ENCODE results near the gene TMEM63C.

TMEM63C gene

DNA sequence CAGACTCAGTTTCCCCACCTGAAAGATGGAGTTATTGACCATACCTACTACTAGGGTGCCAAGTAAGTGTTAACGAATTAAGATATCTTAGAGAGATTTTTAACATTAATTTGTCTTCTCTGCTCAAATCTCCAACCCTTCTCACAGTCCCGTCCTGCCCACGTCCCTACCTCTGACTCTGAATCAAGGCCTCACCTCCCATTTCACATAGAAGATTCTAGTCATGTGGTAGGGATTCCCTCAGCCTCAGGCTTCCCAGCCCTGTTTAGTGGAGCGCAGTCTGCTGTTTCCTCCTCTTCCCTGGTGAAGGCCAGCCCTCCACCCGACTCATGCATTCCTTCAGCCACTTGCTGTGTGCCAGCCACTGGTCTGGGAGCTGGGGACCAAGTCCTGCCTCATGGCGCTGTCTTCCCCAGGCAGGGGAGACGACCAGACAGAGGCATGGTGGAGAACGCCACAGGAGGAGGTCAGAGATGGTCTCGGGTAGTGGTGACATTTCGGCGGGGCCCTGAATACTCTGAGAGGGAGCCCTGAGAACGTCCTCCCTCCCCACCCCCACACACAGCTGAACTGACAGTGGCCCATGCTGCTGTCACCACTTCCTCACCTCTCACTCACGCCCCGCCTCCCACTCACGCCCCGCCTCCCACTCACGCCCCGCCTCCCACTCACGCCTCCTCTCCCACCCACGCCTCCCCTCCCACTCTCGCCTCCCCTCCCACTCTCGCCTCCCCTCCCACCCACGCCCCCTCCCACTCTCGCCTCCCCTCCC, 38.8 kb downstream of the TMEM63C start:
- H3K27me3 ChIP-seq: no peaks in the 10 kb centered on the region

DNA sequence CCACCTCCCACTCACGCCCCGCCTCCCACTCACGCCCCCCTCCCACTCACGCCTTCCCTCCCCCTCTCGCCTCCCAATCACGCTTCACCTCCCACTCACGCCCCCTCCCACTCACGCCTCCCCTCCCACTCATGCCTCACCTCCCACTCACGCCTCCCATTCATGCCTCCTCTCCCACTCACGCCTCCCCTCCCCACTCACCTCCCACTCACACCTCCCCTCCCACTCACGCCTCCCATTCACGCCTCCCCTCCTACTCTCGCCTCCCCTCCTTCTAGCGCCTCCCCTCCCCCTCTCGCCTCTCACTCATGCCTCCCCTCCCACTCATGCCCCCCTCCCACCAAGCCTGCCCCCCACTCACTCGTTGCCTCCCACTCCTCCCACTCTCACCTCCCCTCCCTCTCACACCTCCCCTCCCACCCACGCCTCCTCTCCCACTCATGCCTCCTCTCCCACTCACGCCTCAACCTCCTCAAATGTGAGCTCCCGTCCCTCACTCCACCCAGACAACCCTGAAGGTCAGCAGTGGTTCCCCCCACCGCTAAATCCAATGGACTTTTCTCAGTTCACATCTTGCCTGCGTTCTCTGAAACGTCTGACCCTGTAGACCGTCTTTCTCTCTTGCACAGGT, 39.8 kb downstream of the TMEM63C start:
- Histone ChIP-seq H3K4me3 (ENCODE audit: low read depth, low read length) (no peak overlapping the region), H3K36me3 (0 out of 2 replicates have a peak, but pooled peaks cover 2% of the 10 kb centered on the region), H3K9me3 (no peaks in the 10 kb centered on the region), H3K27me3 (no peaks in the 10 kb centered on the region), H3K4me1 (no peaks in the 10 kb centered on the region)
- TF ChIP-seq, protein P1, sequence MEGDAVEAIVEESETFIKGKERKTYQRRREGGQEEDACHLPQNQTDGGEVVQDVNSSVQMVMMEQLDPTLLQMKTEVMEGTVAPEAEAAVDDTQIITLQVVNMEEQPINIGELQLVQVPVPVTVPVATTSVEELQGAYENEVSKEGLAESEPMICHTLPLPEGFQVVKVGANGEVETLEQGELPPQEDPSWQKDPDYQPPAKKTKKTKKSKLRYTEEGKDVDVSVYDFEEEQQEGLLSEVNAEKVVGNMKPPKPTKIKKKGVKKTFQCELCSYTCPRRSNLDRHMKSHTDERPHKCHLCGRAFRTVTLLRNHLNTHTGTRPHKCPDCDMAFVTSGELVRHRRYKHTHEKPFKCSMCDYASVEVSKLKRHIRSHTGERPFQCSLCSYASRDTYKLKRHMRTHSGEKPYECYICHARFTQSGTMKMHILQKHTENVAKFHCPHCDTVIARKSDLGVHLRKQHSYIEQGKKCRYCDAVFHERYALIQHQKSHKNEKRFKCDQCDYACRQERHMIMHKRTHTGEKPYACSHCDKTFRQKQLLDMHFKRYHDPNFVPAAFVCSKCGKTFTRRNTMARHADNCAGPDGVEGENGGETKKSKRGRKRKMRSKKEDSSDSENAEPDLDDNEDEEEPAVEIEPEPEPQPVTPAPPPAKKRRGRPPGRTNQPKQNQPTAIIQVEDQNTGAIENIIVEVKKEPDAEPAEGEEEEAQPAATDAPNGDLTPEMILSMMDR (IDR thresholded peaks at IDR 0.05; ENCODE audit: low read depth, low read length): no peak
- DNase-seq: no peak

More for the DNA sequence above, 38.8 kb downstream of the TMEM63C start:
- Histone ChIP-seq H3K36me3 (no peaks in the 10 kb centered on the region), H3K9me3 (no peaks in the 10 kb centered on the region), H3K4me1 (no peaks in the 10 kb centered on the region), H3K4me3 (ENCODE audit: low read depth, low read length) (no peak overlapping the region)
- TF ChIP-seq, protein P1 (IDR thresholded peaks at IDR 0.05; ENCODE audit: low read depth, low read length): no peak
- DNase-seq: no peak

DNA sequence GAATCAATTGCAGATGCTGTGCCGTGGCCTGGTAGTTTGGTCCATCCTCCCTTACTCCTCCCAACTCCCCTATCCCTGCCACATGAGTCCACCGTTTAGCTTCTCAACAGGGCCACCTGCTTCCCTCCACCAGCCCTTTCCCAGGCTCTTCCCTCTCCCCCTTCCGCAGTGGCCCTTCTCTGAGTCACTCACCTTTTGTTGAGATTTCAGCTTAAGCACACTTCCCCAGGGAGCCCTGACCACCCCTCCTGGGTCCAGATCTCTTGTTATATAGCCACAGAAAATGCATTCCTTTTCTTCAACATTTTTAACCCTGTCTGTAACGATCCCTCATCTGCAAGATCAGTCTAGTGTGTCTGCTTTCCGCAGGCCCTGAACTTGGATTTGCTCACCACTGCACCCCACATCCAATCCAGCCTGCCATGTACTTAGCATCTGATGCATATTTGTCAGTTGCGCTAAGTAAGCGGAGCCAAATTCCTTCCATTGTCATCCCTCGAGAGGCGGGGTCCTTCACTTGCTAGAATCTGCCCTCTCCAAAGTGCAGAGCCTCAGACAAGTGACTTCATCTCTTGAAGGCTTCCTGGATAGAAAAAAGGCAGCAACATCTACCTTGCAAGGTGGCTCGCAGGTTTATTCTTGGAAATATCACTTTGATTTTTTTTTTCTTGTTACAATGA, 41.1 kb downstream of the TMEM63C start:
- Histone ChIP-seq H3K36me3 (0 out of 2 replicates have a peak, but pooled peaks cover 2% of the 10 kb centered on the region), H3K27me3 (no peaks in the 10 kb centered on the region), H3K9me3 (no peaks in the 10 kb centered on the region), H3K4me3 (ENCODE audit: low read depth, low read length) (no peak overlapping the region), H3K4me1 (no peaks in the 10 kb centered on the region)
- DNase-seq: no peak
- TF ChIP-seq, protein P1 (IDR thresholded peaks at IDR 0.05; ENCODE audit: low read depth, low read length): no peak

DNA sequence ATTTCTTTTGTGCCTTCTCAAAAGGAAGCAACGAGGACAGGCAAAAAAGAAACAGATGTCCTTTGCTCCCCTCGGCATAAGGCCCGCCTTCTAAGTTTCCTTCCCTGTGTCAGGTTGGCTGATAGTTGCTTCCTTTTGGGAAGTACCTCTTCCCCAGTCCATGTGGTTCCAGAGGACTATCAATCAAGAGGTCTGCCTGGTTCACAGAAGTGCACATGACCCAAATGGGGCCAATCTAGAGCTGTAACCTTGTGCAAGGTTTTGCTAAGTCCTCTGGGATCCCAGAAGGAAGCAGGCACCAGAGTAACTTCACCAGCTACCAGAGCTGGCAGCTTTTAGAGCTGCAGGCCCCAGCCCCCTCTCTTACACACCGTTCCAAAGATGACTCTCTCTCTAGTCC, 42.6 kb downstream of the TMEM63C start:
- 0 out of 2 replicates have a peak, but pooled peaks cover 2% of the 10 kb centered on the region for H3K36me3 ChIP-seq
- H3K4me3 ChIP-seq (ENCODE audit: low read depth, low read length): no peak overlapping the region
- no peaks in the 10 kb centered on the region for H3K4me1 ChIP-seq
- no peak for DNase-seq
- TF ChIP-seq, protein P1 (IDR thresholded peaks at IDR 0.05; ENCODE audit: low read depth, low read length): no peak
- no peaks in the 10 kb centered on the region for H3K9me3 ChIP-seq
- H3K27me3 ChIP-seq: no peaks in the 10 kb centered on the region

DNA sequence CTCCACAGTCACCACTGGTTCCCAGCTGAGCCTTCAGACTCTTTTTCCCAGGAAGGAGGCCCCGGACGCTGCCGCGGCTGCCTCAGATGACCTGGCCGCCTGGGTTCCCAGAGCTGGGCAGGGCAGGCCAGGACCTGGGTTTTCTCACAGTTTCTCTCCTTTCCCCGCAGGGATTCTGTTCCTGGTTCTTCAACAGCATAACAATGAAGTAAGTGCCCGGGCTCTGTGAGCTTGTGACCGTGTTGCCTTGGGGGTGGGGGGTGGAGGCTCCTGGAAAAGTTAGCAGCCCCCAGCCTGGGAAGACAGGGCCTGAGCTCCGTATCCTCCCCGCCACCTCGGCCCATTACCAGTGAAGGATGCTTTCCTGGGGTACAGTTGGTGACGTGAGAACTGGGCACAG, 43.7 kb downstream of the TMEM63C start:
- H3K9me3 ChIP-seq: no peaks in the 10 kb centered on the region
- no peak overlapping the region for H3K4me3 ChIP-seq (ENCODE audit: low read depth, low read length)
- no peak for DNase-seq
- H3K36me3 ChIP-seq: 0 out of 2 replicates have a peak, but pooled peaks cover 2% of the 10 kb centered on the region
- H3K4me1 ChIP-seq: no peaks in the 10 kb centered on the region
- no peaks in the 10 kb centered on the region for H3K27me3 ChIP-seq
- TF ChIP-seq, protein P1 (IDR thresholded peaks at IDR 0.05; ENCODE audit: low read depth, low read length): no peak

All from BE2C (cell line).